Activated CD8-positive, alpha-beta T cell treated with anti-CD3 and anti-CD28 coated beads for 36 hours (primary cell): Measurements from ENCODE around the gene PSMC4. TPM values are rescaled to one million over a fixed set of nuclear protein-coding genes. Genes with fewer than 3 reads are reported as not detected.

ENCODE experiments used
- ATAC-seq: fragments of 200-7000 bp; cut with Tn5 transposase; one replicate; pipeline ENCODE4 v1.10.0; 2021; ENCODE audit warnings: mild to moderate bottlenecking, moderate library complexity
- CTCF ChIA-PET: fragments of 350-600 bp; sonication (Branson Sonifier 250); formaldehyde crosslinking; loops from one replicate; lab custom pipeline; 2021; ENCODE audit warnings: antibody characterized with exemption; lab: Charles Lee
- POLR2A ChIA-PET: fragments of 350-600 bp; sonication (Branson Sonifier 250); formaldehyde crosslinking; loops from one replicate; lab custom pipeline; 2021; ENCODE audit warnings: antibody characterized with exemption; lab: Charles Lee
- DNase-seq: peaks from one replicate; pipeline ENCODE4 v3.0.0-alpha.2; 2020
- H3K27ac Mint-ChIP-seq: one replicate; pipeline ENCODE4 v1.8.0; 2021; ENCODE audit warnings: mild to moderate bottlenecking, mixed read lengths
- H3K27me3 Mint-ChIP-seq: one replicate; pipeline ENCODE4 v1.8.0; 2021; ENCODE audit warnings: mixed read lengths
- H3K36me3 Mint-ChIP-seq: one replicate; pipeline ENCODE4 v1.8.0; 2021; ENCODE audit warnings: low read depth, mixed read lengths
- H3K4me1 Mint-ChIP-seq: one replicate; pipeline ENCODE4 v1.8.0; 2021; ENCODE audit warnings: low read depth, mixed read lengths
- H3K4me3 Mint-ChIP-seq: one replicate; pipeline ENCODE4 v1.8.0; 2021; ENCODE audit warnings: mild to moderate bottlenecking, moderate library complexity, mixed read lengths
- H3K9me3 Mint-ChIP-seq: one replicate; pipeline ENCODE4 v1.8.0; 2021; ENCODE audit warnings: mixed read lengths
- CTCF ChIP-seq: fragments of 200-600 bp; IDR thresholded peaks from one replicate; pipeline ENCODE4 v1.8.0; 2022; ENCODE audit warnings: antibody characterized with exemption, mild to moderate bottlenecking
- intact Hi-C: fragments of 100-400 bp; cut with micrococcal nuclease; formaldehyde crosslinking; loops from one replicate; pipeline ENCODE4 v1.10.0; 2022
- total RNA-seq, 2 experiments: library from RNA; stranded (reverse); gene quantifications; one replicate each; pipeline ENCODE4 v1.2.3, GENCODE V29; 2021

Gene PSMC4
- total RNA-seq, 2 experiments from 2014 or later = 105 to 107 TPM

- no peak for TF ChIP-seq CTCF
- H3K9me3 Mint-ChIP-seq = no peaks in the 10 kb centered on the region
- H3K36me3 Mint-ChIP-seq = peaks cover 4% of the 10 kb centered on the region
- DNase-seq = no peak
- POLR2A ChIA-PET = interaction anchor here (0.8 kb wide), 1 partner anchor 40 kb away, joined by 6 read pairs; no protein-coding TSS in a partner anchor
- H3K27ac Mint-ChIP-seq = no peak overlapping the region
- intact Hi-C loops = no loop called here
- H3K27me3 Mint-ChIP-seq = no peaks in the 10 kb centered on the region
- no peak for ATAC-seq
- no peak overlapping the region for H3K4me3 Mint-ChIP-seq
- CTCF ChIA-PET = interaction anchor here (1.3 kb wide), 2 partner anchors 12 to 41 kb away, joined by 3 to 6 read pairs; no protein-coding TSS in a partner anchor
- H3K4me1 Mint-ChIP-seq = peaks cover 28% of the 10 kb centered on the region
Observed at GRCh38 chr19:39929750-39930149, 41.2 kb upstream of the PSMC4 start.

DNA sequence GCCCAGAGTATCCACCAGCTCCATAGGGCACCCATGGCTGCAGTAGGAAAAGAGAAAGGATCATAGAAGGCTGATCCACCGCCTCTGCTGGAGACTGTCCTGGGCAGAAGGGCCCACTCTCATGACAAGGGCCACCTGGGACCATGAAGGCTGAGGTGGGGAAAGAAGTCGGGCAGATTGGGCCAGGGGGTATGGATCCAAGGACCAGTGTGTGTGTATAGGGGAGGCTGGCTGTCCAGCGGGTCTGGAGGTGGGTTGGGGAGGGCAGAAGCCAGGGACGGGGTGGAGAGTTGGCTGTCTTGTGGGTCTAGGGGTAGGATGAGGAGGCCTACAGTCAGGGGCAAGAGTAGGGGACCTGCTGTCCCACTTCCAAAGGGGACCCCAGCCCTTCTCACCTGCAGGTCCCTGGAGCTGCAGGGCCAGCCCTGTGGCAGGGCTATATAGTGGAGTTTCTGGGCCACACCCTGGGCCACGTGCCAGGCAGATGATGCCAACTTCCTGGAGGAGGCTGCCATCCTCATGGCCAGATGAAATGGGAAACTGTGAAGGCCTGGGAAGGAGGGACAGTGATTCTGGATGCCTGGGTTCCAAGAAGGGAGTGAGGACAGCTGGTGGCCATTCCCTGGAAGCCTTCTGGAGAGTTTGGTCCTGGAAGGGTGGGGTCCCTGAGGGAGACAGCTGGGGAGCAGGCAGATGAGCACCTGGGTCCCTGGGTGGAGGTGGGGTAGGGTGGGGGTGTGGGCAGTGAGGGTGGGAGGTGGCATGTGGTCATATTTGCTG, 36.2 kb upstream of the PSMC4 start, which contains the start of gene FCGBP:
TSS of gene FCGBP (minus strand) at position 51 of the 780 bp plus-strand sequence.
- H3K9me3 Mint-ChIP-seq = peaks cover 6% of the 10 kb centered on the region
- POLR2A ChIA-PET = interaction anchor here (0.9 kb wide), 2 partner anchors 34 to 121 kb away, joined by 3 read pairs; partner anchors contain the start of gene ZNF780B
- peaks cover 56% of the 10 kb centered on the region for H3K4me1 Mint-ChIP-seq
- intact Hi-C loops = no loop called here
- H3K4me3 Mint-ChIP-seq = no peak within 1 kb of the TSS
- H3K27ac Mint-ChIP-seq = peak within 1 kb of the TSS; percentile 93
- CTCF ChIA-PET = interaction anchor here (13.1 kb wide), 1 partner anchor 35 kb away, joined by 86 read pairs; the partner anchor contains the start of gene PSMC4
- DNase-seq (no peak), ATAC-seq (no peak)
- TF ChIP-seq CTCF = no peak
- H3K36me3 Mint-ChIP-seq = peaks cover 6% of the 10 kb centered on the region
- no peaks in the 10 kb centered on the region for H3K27me3 Mint-ChIP-seq

DNA sequence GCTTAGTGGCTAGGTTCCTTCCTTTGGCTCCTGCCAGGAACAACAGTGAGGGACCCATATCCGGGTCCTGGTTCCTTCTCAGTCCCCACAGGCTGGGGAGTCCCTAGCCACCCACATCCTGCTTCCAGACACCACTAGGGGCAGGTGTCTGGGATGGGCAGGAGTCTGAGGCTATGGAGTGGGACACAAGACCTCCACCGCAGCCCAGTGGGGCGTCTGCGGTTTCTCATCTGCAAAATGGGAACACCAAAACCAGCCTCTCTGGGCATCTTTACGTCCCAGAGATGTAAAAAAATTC, 35.7 kb upstream of the PSMC4 start:
- ChIA-PET CTCF (interaction anchor here (13.1 kb wide), 1 partner anchor 35 kb away, joined by 86 read pairs; the partner anchor contains the start of gene PSMC4), POLR2A (interaction anchor here (0.9 to 1.4 kb wide), 3 partner anchors 24 to 121 kb away, joined by 3 to 4 read pairs (median 3); partner anchors contain the start of gene ZNF780B)
- intact Hi-C loops = no loop called here

DNA sequence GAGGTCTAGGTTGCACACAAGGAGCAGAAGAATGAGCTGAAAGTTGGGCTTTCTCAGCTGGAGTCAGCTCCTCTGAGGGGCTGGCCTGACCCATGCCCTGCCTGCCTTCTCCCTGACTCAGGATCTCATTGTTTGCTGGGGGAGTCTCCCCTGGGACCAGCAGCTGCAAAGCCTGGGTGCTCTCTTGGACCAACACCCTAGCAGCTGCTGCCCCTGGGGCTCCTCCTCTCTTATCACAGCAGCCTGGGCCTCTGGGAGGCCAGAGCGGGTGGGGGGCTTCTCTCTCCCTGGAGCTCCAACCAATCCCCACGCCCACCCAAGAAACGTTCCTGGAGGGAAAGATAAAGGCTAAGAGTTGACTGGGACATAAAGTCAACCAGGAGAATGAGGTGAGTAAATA, 34.9 kb upstream of the PSMC4 start:
- Mint-ChIP-seq H3K4me3 (no peak overlapping the region), H3K4me1 (peaks cover 63% of the 10 kb centered on the region), H3K27ac (peak overlapping the region; percentile 93), H3K27me3 (no peaks in the 10 kb centered on the region), H3K9me3 (peaks cover 14% of the 10 kb centered on the region), H3K36me3 (peaks cover 15% of the 10 kb centered on the region)
- TF ChIP-seq CTCF = no peak
- ChIA-PET CTCF (interaction anchor here (1.2 to 13.1 kb wide), 3 partner anchors 8 to 34 kb away, joined by 3 to 86 read pairs (median 10); partner anchors contain the start of gene PSMC4), POLR2A (interaction anchor here (0.7 to 3.1 kb wide), 5 partner anchors 20 to 120 kb away, joined by 3 to 18 read pairs (median 4); partner anchors contain the start of genes PSMC4, ZNF546 and ZNF780B)
- intact Hi-C loops = no loop called here
- ATAC-seq = no peak
- no peak for DNase-seq

More for the DNA sequence above, 35.7 kb upstream of the PSMC4 start:
- ATAC-seq (no peak), DNase-seq (no peak)
- Mint-ChIP-seq H3K9me3 (peaks cover 9% of the 10 kb centered on the region), H3K27me3 (no peaks in the 10 kb centered on the region), H3K4me1 (peaks cover 58% of the 10 kb centered on the region), H3K4me3 (no peak overlapping the region), H3K27ac (peak overlapping the region; percentile 93), H3K36me3 (peaks cover 8% of the 10 kb centered on the region)
- no peak for TF ChIP-seq CTCF
